HG02642 (cell line): ENCODE results near the gene BSCL2.
A peak's percentile ranks its signal among the peaks of the same experiment; 100 is the strongest.
"Not testable (repeated sequence)": the region's sequence is repeated elsewhere in the genome, so short reads cannot be mapped to it uniquely, and the experiment has no call there.

Experiments
- ATAC-seq: cut with Tn5 transposase; IDR thresholded peaks from one replicate; pipeline ENCODE4 v1.9.1; 2021; ENCODE audit warnings: mild to moderate bottlenecking; ENCODE audit not compliant: unreplicated experiment, poor library complexity

BSCL2 gene

DNA sequence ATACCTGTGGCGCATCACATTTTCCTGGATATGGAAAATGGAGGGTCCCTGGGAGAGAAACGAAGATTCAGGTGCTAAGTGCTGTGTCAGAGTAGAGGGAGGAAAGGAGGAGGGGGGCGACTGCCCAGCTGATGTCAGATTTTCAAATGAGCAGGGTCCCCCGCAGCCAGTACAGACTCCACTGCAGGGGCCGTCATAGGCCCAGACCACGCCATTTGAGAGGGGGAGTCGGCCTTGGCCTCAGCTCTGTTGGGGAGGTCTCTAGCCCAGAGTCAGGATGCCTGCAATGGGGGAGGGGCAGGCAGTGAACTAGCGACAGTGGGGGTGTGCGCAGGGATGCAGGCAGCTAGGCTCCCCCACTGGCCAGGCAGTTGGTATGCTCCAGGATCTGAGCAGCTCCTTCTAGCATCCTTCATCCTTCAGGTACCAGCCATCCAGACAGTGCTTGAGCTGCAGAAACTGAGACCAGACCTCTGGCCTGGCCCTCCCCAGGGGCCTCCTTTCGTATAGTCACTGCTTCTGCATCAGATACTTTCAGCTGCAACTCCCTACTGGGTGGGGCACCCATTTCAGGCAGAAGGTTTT is at the start of gene BSCL2, which contains the start of gene GNG3:
Gene BSCL2, minus strand, starts transcription at position 148 of the 585 bp plus-strand sequence. CDS start 229 bp downstream, outside the sequence.
Gene GNG3, plus strand, starts transcription at position 400 of the 585 bp plus-strand sequence. CDS start 620 bp downstream, outside the sequence.
- ATAC-seq = no peak

- ATAC-seq = no peak
These were observed 47.9 kb upstream of the BSCL2 start for GRCh38 chr11:62755086-62755615.

GRCh38 chr11:62753736-62754603 is 46.7 kb upstream of the BSCL2 start, which contains the start of gene ZBTB3:
TSS of gene ZBTB3 (minus strand) at chr11:62754160. CDS start at chr11:62753664, 496 bp downstream.
- peak; percentile 96 for ATAC-seq

DNA sequence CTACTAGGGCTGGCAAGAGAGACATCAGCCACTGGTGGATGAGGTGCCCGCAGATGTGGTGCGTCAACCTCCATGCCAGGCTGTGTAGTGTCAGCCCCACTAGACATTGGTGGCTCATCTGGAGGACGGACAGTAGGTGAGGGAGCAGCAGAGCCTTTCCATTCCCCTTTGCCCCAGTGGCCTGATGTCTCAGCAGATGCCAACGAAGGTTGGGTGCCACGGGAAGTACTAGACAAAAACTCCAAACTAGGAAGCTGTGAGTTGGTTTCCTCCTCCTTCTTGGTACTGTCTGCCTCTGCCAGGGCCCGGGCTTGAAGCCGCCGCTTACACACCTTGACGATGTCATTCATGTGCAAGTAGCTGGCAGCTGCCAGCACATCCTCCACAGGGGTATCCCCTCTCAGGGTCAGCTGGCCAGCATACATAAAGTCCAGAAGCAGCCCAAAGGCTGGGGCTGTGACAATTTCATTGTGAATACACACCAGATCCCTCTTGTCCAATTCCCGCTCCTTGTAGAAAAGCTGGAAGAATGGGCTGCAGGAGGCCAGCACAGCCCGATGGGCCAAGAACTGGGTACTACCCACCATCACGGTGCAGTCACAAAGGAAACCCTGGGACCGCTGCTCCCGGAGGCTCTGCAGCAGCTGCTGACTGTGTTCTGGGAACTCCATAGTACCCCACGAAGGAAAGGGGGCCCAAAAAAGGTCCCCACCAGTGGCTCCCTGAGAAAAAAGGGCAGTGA is 45.9 kb upstream of the BSCL2 start:
- ATAC-seq = no peak

- no peak for ATAC-seq
These were observed 45.1 kb upstream of the BSCL2 start for GRCh38 chr11:62752177-62752785.

DNA sequence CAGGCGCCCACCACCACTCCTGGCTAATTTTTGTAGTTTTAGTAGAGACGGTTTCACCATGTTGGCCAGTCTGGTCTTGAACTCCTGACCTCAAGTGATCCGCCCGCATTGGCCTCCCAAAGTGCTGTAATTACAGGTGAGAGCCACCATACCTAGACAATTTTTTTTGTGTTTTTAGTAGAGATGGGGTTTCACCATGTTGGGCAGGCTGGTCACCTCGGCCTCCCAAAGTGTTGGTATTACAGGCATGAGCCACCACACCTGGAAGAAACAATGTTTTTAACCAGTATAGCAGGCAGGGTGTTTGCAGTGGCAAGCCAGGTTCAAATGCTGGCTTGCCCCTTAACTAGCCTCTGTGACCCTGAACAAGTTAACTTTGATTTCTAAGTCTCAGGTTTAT is 42.7 kb upstream of the BSCL2 start:
- ATAC-seq = not testable (repeated sequence)

DNA sequence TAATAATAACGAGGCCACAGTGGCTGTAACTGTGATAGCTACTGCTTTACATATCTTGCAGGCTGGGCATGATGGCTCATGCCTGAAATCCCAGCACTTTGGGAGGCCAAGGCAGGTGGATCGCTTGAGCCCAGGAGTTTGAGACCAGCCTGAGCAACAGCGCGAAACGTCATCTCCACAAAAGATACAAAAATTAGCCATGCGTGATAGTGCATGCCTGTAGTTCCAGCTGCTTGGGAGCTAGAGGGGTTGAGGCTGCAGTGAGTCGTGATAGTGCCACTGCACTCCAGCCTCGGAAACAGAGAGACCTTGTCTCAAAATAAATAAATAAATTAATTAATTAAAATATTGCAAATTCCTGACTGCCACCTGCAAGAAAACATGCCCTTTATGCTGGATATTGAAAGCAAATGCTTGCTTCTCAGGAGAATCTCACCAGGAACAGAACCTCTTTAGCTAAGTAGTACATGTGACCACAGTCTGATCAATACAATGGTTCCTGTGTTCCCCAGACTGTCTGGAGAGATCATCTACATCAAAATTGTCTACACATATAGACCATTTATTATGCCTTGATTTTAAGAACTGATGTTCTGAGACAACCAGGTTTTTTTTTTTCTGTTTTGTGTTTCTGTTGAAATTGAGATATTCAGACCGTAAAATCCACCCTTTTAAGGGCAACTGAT is 40.4 kb upstream of the BSCL2 start:
- ATAC-seq = no peak

- no peak for ATAC-seq
These were observed 30.0 kb upstream of the BSCL2 start for GRCh38 chr11:62737196-62737595.

DNA sequence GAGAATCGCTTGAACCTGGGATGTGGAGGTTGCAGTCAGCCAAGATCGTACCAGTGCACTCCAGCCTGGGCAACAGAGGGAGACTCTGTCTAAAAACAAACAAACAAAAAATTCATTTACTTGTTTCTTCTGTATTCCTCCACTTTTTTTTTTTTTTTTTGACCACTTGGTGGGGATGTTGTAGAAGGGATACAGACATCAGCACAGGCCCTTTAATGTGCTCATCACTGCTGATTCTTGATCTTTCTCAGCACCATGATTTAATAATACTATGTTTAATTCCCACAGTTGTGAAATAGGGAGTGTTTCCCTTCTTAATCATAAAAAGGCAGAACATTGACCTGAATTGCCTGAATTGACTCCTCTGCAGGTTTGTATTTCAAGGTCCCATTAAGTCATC is 25.6 kb upstream of the BSCL2 start:
- no peak for ATAC-seq

- ATAC-seq = not testable (repeated sequence)
These were observed 22.9 kb upstream of the BSCL2 start for GRCh38 chr11:62730076-62730475.

- ATAC-seq = peak; percentile 31
These were observed 21.2 kb upstream of the BSCL2 start, which contains the start of gene TTC9C for GRCh38 chr11:62728171-62728988. TSS of gene TTC9C (plus strand) at chr11:62728486. CDS start at chr11:62728849, 363 bp downstream.

DNA sequence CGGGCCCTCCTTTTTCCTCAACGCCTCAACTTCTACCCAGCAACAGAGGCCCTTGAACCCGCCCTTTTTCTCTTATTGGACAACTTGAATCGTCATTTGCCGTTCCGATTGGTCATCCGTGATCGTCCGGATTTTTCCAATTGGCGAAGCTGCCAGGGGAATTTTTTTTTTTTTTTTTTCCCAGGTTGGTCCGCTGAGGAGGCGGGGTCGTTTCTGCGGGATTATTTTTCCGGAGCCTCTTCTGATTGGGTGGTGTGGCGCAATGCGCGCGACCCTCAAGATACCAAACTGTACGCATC is 20.6 kb upstream of the BSCL2 start:
- ATAC-seq = peak; percentile 58

DNA sequence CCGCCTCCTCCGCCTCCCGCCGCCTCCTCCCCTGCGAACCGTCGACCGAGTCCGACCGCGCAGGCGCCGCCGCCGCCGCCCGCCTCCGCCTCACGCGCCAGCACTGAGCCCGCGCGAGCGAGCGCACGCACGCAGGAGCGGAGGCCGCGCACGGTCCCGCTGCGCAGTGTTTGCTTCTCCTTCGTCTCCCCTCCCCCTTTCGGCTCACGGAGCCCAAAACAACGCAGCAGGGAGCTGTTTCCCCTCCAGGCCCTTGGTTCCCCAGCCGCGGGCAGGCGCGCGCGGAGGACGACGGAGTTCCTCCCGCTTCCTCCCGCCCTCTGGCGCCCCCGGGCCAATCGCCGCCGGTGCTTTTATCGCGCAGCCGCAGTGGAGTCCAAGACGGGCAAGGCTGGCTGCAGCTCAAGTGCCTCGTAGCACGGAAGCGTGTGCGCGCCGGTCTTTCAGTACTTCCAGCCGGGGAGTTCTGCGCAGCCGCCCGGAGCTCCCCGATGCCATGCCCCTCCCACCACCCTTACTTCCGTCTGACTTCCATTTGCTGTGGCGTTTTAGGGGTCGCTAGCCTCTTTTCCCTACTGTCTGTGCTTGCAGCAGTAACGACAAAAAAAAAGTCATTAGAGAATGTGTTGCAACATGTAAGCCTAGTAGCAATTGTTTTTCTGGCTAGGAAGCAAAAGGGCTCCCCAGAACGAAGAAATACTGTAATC is 20.1 kb upstream of the BSCL2 start, which contains the start of gene HNRNPUL2:
Gene HNRNPUL2, minus strand, starts transcription at position 293 of the 707 bp plus-strand sequence. CDS start 301 bp downstream, outside the sequence.
- ATAC-seq = peak; percentile 72

GRCh38 chr11:62726915-62727164 is 19.6 kb upstream of the BSCL2 start:
- ATAC-seq = no peak

- ATAC-seq = no peak
These were observed 19.1 kb upstream of the BSCL2 start for GRCh38 chr11:62726156-62726914.

DNA sequence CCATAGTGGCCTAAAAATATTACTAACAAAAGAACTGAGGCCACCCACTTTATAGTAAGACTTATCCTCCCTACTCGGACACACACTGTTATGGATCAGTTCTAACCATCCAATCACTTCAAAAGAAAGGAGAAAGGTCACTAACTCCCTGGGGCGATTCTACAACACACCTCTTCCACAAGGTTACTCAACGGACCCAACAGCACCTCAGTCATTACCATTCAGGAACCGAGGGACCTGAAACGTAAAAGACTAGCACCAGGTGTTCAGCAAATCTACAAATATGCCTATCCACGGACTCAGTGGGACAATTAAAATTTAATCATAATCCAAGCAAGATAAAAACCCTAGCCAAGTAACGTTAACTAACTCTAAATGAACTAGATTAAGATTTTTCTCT is 18.4 kb upstream of the BSCL2 start:
- ATAC-seq = no peak

GRCh38 chr11:62724171-62724570 is 16.9 kb upstream of the BSCL2 start:
- no peak for ATAC-seq

DNA sequence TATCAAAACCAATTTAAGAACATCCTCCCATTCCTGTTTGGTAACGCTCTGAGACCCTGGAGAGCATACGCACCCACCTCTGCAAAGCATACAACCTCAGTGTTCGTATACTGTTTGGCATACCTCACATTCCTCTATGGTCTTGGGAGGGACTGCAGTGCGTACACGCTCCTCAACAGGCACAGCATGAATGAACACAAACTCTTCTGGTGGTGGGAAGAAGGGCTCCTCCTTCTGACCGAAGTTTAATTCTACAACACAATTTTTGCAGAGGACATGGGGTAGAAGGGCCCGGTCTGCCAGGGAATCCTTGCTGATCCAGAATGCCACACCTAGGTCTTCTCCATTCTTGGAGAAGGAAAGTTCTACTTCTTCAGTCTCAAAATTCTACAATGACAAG is 14.8 kb upstream of the BSCL2 start:
- no peak for ATAC-seq
